GM12878 (cell line): Measurements from ENCODE around the gene DCAF17. TPM values are rescaled to one million over a fixed set of nuclear protein-coding genes. Genes with fewer than 3 reads are reported as not detected.

ENCODE experiments used
- ATAC-seq: fragments of 200-7000 bp; cut with Tn5 transposase; 3 replicates; pipeline ENCODE4 v1.9.1; 2020; ENCODE audit warnings: mild to moderate bottlenecking, moderate library complexity
- BruUV-seq: library from RNA; stranded (reverse); fragments of 400-500 nt; replicated peaks from 2 replicates; lab custom pipeline; 2021; lab: Mats Ljungman, UMichigan
- CTCF ChIA-PET: fragments of 300-600 bp; sonication (Branson Sonifier 250); formaldehyde crosslinking; extraction: SDS; loops from one replicate; lab custom pipeline; 2021; ENCODE audit warnings: inconsistent platforms; lab: Yijun Ruan, JAX
- POLR2A ChIA-PET: fragments of 350-600 bp; formaldehyde crosslinking; extraction: SDS; loops from one replicate; lab custom pipeline; 2021; ENCODE audit warnings: inconsistent platforms; lab: Charles Lee
- RAD21 ChIA-PET: fragments of 300-600 bp; sonication (Branson Sonifier 250); formaldehyde crosslinking; loops from one replicate; lab custom pipeline; 2023; ENCODE audit warnings: antibody characterized with exemption; ENCODE audit not compliant: unreplicated experiment; lab: Charles Lee
- SMC1A ChIA-PET: fragments of 300-600 bp; sonication (Branson Sonifier 250); formaldehyde crosslinking; loops from one replicate; lab custom pipeline; 2023; ENCODE audit not compliant: unreplicated experiment, uncharacterized antibody; lab: Charles Lee
- DNase-seq: peaks from one replicate; pipeline ENCODE4 v3.0.0-alpha.2; 2011; ENCODE audit warnings: low read depth, low spot score
- FAIRE-seq: peaks from 3 replicates; lab custom pipeline; 2011; peaks lifted over from hg19 to GRCh38; lab: Jason Lieb, UNC
- H2AFZ ChIP-seq: 2 replicates; pipeline ENCODE4 v1.6.0; 2011; ENCODE audit warnings: low read depth, low read length, control low read depth; ENCODE audit not compliant: control insufficient read depth
- H3K27ac ChIP-seq: 2 replicates; pipeline ENCODE4 v1.5.1; 2011; ENCODE audit warnings: control low read depth; ENCODE audit not compliant: control insufficient read depth, insufficient read depth
- H3K27me3 ChIP-seq, 2 experiments: replicated peaks in 1 of 2; 2 replicates each; pipeline versions ENCODE4 v1.6.0 to v1.6.1; 2011; ENCODE audit warnings: low read length in 1 of 2; ENCODE audit not compliant: control insufficient read depth in 2 of 2, insufficient read depth in 2 of 2
- H3K36me3 ChIP-seq, 2 experiments: 2 replicates each; pipeline ENCODE4 v1.5.1; 2011; ENCODE audit warnings: low read length in 1 of 2; ENCODE audit not compliant: control insufficient read depth in 2 of 2, insufficient read depth in 2 of 2
- H3K4me1 ChIP-seq: 2 replicates; pipeline ENCODE4 v1.6.1; 2011; ENCODE audit warnings: mild to moderate bottlenecking, low read length, moderate library complexity, mixed read lengths; ENCODE audit not compliant: control insufficient read depth, insufficient read depth
- H3K4me2 ChIP-seq: 2 replicates; pipeline ENCODE4 v1.6.0; 2011; ENCODE audit warnings: control low read depth; ENCODE audit not compliant: control insufficient read depth, insufficient read depth
- H3K4me3 ChIP-seq: fragments of 200-600 bp; sonication (generic); 2 replicates; pipeline ENCODE4 v1.5.1; 2016
- H3K79me2 ChIP-seq: 2 replicates; pipeline ENCODE4 v1.6.0; 2011; ENCODE audit warnings: low read length; ENCODE audit not compliant: control insufficient read depth, insufficient read depth
- H3K9ac ChIP-seq: 2 replicates; pipeline ENCODE4 v1.8.0; 2011; ENCODE audit warnings: low read length, control low read depth, mixed read lengths; ENCODE audit not compliant: control insufficient read depth, insufficient read depth
- H3K9me3 ChIP-seq: replicated peaks from 3 replicates; pipeline ENCODE4 v1.5.1; 2011; ENCODE audit warnings: mild to moderate bottlenecking, low read length; ENCODE audit not compliant: control insufficient read depth, insufficient read depth
- H4K20me1 ChIP-seq: 2 replicates; pipeline ENCODE4 v1.6.0; 2011; ENCODE audit not compliant: control insufficient read depth, insufficient read depth
- EP300 ChIP-seq, 2 experiments: fragments of 150-350 bp in 1 of 2; IDR thresholded peaks; 2 replicates each; pipeline ENCODE4 v1.6.1; 2011 to 2012; ENCODE audit warnings: low read depth in 2 of 2, low read length in 2 of 2, borderline replicate concordance in 1 of 2, improper control_type of control experiment in 1 of 2, inconsistent platforms in 1 of 2; ENCODE audit not compliant: control insufficient read depth in 1 of 2
- GATAD2B ChIP-seq: fragments of 450-650 bp; conservative IDR thresholded peaks from 2 replicates; pipeline ENCODE4 v1.6.1; 2017; ENCODE audit warnings: low read depth, mild to moderate bottlenecking, moderate library complexity
- MYC ChIP-seq: IDR thresholded peaks from 2 replicates; pipeline ENCODE4 v1.6.1; 2011; ENCODE audit warnings: mild to moderate bottlenecking, low read length, moderate library complexity, inconsistent platforms; ENCODE audit not compliant: insufficient read depth, insufficient replicate concordance, insufficient read length, severe bottlenecking
- ZBTB33 ChIP-seq: fragments of 450-650 bp; IDR thresholded peaks from 2 replicates; pipeline ENCODE4 v1.6.1; 2017; ENCODE audit warnings: mild to moderate bottlenecking
- ZNF217 ChIP-seq: fragments of 450-650 bp; IDR thresholded peaks from 2 replicates; pipeline ENCODE4 v1.6.1; 2017; ENCODE audit warnings: antibody characterized with exemption, mild to moderate bottlenecking
- WGBS: methylation state at CpG from one replicate; pipeline ENCODE4 v1.1.6; 2016; ENCODE audit warnings: low lambda C conversion rate; ENCODE audit not compliant: insufficient replicate concordance, insufficient coverage; ENCODE audit errors: missing lambda C conversion rate; 5-methylcytosine and 5-hydroxymethylcytosine counted together
- in situ Hi-C: fragments of 300-500 bp; cut with MboI; formaldehyde crosslinking; loops from 9 replicates; pipeline ENCODE4 v1.14.3; 2018; ENCODE audit warnings: mixed read lengths
- intact Hi-C: fragments of 100-400 bp; cut with micrococcal nuclease; formaldehyde crosslinking; loops from one replicate; pipeline ENCODE4 v1.14.2; 2022; ENCODE audit not compliant: unreplicated experiment
- polyA plus RNA-seq, 11 experiments: library from polyadenylated mRNA; depleted of rRNA in 4 of 11; unstranded in 6 of 11; stranded (reverse) in 5 of 11; fragments of >200 nt; fragmentation: Nextera tagmentation in 4 of 11; fragmentation: Illumina TruSeq in 1 of 11; extraction: Ambion mirVana in 4 of 11; extraction: Trizol in 1 of 11; gene quantifications; 1 replicate in 1 of 11; 2 replicates in 10 of 11; pipeline versions ENCODE4 v1.2.1 to v1.2.3, GENCODE V29; 2011 to 2016; ENCODE audit warnings: inconsistent platforms in 2 of 11, missing spikeins in 2 of 11, low read depth in 1 of 11
- total RNA-seq, 4 experiments: library from RNA; depleted of rRNA in 3 of 4; stranded (reverse); fragments of >200 nt in 3 of 4; fragmentation: Illumina TruSeq in 1 of 4; extraction: Trizol in 1 of 4; gene quantifications; 2 replicates each; pipeline versions ENCODE4 v1.2.1 to v1.2.3, GENCODE V29; 2013 to 2021
- TF ChIP-seq, protein P1 (sequence below): fragments of 450-650 bp; IDR thresholded peaks from 2 replicates; pipeline ENCODE4 v1.6.1; 2016; ENCODE audit warnings: mild to moderate bottlenecking

Gene DCAF17
- total and polyA plus RNA-seq, 10 of the 15 experiments (the other 5 are each of a cell fraction or from before 2014, with no cell fraction given), result 5.2 to 32.9 (median 23.4) TPM

DNA sequence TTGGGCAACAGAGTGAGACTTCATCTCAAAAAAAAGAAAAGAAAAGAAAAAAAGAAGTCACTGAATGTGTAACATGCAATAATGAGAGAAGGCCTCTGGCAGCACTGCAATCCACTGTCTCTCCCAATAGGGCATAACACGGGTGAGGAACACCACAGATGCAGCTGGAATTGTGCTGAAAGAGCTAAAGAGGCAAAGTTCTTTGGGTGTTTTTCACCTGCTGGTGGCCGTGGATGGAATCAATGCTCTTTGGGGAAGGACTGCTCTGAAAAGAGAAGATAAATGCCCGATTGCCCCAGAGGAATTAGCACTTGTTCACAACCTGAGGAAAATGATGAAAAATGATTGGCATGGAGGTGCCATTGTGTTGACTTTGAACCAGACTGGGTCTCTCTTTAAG is 57.3 kb downstream of the DCAF17 start:
- no peaks in the 10 kb centered on the region for H3K36me3 ChIP-seq
- POLR2A ChIA-PET, result no interaction called here
- H3K27me3 ChIP-seq, result no peaks in the 10 kb centered on the region
- intact Hi-C loops, result no loop called here
- FAIRE-seq (no peak), DNase-seq (no peak)
- H3K4me1 ChIP-seq, result no peaks in the 10 kb centered on the region
- in situ Hi-C loops, result no loop called here
- no peak overlapping the region for H3K27ac ChIP-seq
- WGBS, result 81% methylated on average over 3 of the region's 3 CpGs
- H3K9ac ChIP-seq, result no peak overlapping the region
- SMC1A ChIA-PET, result interaction anchor here (0.6 to 1.5 kb wide), 2 partner anchors 40 to 453 kb away, joined by 3 read pairs; no protein-coding TSS in a partner anchor
- H3K79me2 ChIP-seq, result no peaks in the 10 kb centered on the region
- no peak overlapping the region for H2AFZ ChIP-seq
- no peaks in the 10 kb centered on the region for H4K20me1 ChIP-seq
- H3K4me3 ChIP-seq, result no peak overlapping the region
- peaks cover 6% of the 10 kb centered on the region; the same call in 2 of the 3 replicates for H3K9me3 ChIP-seq
- RAD21 ChIA-PET, result no interaction called here
- TF ChIP-seq ZNF217, result no peak
- no peak for TF ChIP-seq GATAD2B
- TF ChIP-seq MYC, result no peak
- TF ChIP-seq EP300 (IDR thresholded peaks at IDR 0.05; ENCODE audit: borderline replicate concordance in 1 of 2, control insufficient read depth in 1 of 2, low read depth in 2 of 2, low read length in 2 of 2), result no peak
- TF ChIP-seq, protein P1, sequence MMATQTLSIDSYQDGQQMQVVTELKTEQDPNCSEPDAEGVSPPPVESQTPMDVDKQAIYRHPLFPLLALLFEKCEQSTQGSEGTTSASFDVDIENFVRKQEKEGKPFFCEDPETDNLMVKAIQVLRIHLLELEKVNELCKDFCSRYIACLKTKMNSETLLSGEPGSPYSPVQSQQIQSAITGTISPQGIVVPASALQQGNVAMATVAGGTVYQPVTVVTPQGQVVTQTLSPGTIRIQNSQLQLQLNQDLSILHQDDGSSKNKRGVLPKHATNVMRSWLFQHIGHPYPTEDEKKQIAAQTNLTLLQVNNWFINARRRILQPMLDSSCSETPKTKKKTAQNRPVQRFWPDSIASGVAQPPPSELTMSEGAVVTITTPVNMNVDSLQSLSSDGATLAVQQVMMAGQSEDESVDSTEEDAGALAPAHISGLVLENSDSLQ, result no peak
- TF ChIP-seq ZBTB33, result no peak
- TF ChIP-seq, all 136 proteins: peak for 0
- no TSS peak for BruUV-seq
- no peak overlapping the region for H3K4me2 ChIP-seq
- CTCF ChIA-PET, result no interaction called here
- ATAC-seq, result no peak
